HG03280 (cell line): ENCODE data around the gene KCNK13.
"Not testable (repeated sequence)": the region's sequence is repeated elsewhere in the genome, so short reads cannot be mapped to it uniquely, and the experiment has no call there.

Experiments used
- ATAC-seq: cut with Tn5 transposase; IDR thresholded peaks from one replicate; pipeline ENCODE4 v1.9.1; 2021; ENCODE audit warnings: mild to moderate bottlenecking, moderate library complexity; ENCODE audit not compliant: unreplicated experiment

KCNK13 gene

GRCh38 chr14:90060312-90060964 lies 1.4 kb upstream of the KCNK13 start:
- ATAC-seq: peak; percentile 75

- peak; percentile 29 for ATAC-seq
These were observed 669 bp upstream of the KCNK13 start for GRCh38 chr14:90060965-90061684.

- ATAC-seq: no peak
These were observed 467 bp downstream of the KCNK13 start for GRCh38 chr14:90062127-90062794.

GRCh38 chr14:90062822-90063539 lies 1.2 kb downstream of the KCNK13 start:
- no peak for ATAC-seq

GRCh38 chr14:90072350-90072749 lies 10.6 kb downstream of the KCNK13 start:
- no peak for ATAC-seq

GRCh38 chr14:90079576-90079975 lies 17.8 kb downstream of the KCNK13 start:
- no peak for ATAC-seq

GRCh38 chr14:90087433-90087832 lies 25.6 kb downstream of the KCNK13 start:
- no peak for ATAC-seq

GRCh38 chr14:90088176-90088575 lies 26.4 kb downstream of the KCNK13 start:
- ATAC-seq: no peak

- not testable (repeated sequence) for ATAC-seq
These were observed 27.7 kb downstream of the KCNK13 start for GRCh38 chr14:90089486-90089885.

- no peak for ATAC-seq
These were observed 29.6 kb downstream of the KCNK13 start for GRCh38 chr14:90091393-90091792.

GRCh38 chr14:90093942-90094595 lies 32.3 kb downstream of the KCNK13 start:
- ATAC-seq: no peak

GRCh38 chr14:90095096-90095495 lies 33.3 kb downstream of the KCNK13 start:
- no peak for ATAC-seq

GRCh38 chr14:90096566-90096965 lies 34.8 kb downstream of the KCNK13 start:
- no peak for ATAC-seq

GRCh38 chr14:90103808-90104207 lies 42.0 kb downstream of the KCNK13 start:
- ATAC-seq: no peak

- no peak for ATAC-seq
These were observed 44.0 kb downstream of the KCNK13 start for GRCh38 chr14:90105756-90106155.

- ATAC-seq: no peak
These were observed 46.0 kb downstream of the KCNK13 start for GRCh38 chr14:90107789-90108188.

GRCh38 chr14:90109858-90110257 lies 48.1 kb downstream of the KCNK13 start:
- ATAC-seq: no peak

- no peak for ATAC-seq
These were observed 50.2 kb downstream of the KCNK13 start for GRCh38 chr14:90111895-90112534.

GRCh38 chr14:90114554-90114953 lies 52.8 kb downstream of the KCNK13 start:
- no peak for ATAC-seq

- no peak for ATAC-seq
These were observed 54.0 kb downstream of the KCNK13 start for GRCh38 chr14:90115780-90116179.
